Hematopoietic multipotent progenitor cell treated with erythropoietin and hydrocortisone succinate and interleukin-3 and kit ligand, for 6 days (in vitro differentiated cells): ENCODE measurements around the gene FADS2.

Experiments
- DNase-seq: peaks from one replicate; pipeline ENCODE4 v3.0.0-alpha.2; 2015

FADS2 gene

DNA sequence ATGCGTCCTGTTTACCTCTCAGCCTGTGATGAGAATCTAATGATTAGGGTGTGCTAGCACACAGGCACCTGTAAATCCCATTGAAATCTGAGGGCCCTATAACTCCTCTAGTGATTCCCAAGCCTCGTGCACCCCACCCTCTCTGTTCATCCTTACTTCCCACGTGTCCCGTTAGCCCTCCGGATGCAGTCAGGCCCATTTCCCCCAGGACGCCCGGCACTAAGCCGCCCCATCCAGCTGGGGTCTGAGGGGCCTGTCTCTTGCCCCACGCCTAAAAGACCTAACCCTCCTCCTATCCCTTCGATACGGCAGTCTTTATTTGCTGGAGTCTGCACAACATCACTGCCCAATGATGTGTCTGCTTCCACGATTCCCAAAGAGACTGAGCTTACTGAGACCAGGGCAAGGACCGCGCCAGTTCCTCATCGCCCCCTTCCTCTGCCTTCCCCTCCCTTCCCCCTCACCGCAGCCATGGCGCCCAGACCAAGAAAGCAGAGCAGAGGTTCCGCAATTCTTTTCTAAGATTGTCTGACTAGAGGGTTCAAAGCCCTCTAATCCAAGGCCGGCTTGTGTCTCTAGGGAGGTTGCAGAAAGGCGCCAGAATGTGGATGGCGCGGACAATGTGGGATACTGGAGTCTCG, 1.1 kb upstream of the FADS2 start:
- peak; percentile 76 for DNase-seq

GRCh38 chr11:61828379-61828628, 204 bp downstream of the FADS2 start:
- DNase-seq, result no peak

- DNase-seq, result peak; percentile 74
Observed at GRCh38 chr11:61828629-61829407, 718 bp downstream of the FADS2 start.

DNA sequence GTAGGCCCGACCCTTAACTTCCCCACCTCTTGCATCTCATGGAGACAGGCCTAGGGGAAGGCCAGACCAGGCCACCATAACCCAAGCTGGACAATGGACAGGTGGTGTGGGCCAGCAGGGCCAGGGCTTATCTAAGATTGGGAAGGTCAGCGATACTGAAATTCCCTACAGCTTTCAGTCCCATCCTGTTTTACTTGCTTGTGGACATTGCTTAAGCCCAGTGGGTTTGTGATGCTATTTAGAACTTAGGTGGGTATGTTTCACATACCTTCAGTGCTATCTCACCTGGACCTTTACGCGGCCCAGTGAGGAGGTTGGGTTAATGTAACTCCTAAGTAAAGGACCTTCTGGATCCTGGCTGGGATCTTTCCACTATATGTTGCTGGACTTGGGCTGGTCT, 1.7 kb downstream of the FADS2 start:
- no peak for DNase-seq

DNA sequence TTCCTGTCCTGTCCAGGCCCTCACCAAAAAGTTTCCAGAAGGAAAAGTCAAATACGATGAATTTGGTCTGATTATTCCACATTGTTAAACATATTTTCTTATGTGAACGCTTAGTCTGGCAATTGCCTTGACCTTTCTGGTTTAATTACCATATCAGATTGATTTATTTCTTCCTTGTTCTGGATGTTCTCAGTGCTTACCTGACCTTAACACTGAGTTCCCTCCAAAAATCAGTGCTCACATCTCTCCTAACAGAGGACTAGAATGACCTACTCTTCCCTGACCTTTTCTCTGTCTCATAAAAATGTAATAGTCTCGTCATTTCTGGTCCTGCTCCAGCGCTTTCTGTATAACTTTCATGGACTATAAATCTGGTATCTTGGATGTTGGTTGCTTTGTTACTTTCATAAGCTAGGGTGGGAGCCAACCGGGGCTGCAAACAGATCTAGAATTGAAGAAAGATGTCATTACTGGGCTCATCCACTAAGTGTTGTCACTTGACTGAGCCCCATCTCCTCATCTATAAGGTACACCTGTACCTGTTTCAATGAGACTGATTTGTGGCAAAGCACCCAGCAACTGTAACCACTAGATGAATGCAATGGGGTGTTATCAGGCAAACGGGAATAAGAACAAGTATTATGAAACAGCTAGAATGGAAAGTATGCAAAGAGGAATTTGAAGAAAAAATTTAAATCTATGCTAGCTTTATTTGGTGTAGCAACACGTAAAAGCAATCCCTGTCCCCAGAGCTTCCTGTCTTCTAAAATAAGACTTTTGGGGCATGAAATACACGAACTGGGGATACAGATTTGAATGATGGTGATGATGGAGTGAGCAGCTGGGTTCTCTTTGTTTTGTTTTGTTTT, 2.4 kb downstream of the FADS2 start:
- no peak for DNase-seq

- no peak for DNase-seq
Observed at GRCh38 chr11:61832207-61832606, 4.1 kb downstream of the FADS2 start.

DNA sequence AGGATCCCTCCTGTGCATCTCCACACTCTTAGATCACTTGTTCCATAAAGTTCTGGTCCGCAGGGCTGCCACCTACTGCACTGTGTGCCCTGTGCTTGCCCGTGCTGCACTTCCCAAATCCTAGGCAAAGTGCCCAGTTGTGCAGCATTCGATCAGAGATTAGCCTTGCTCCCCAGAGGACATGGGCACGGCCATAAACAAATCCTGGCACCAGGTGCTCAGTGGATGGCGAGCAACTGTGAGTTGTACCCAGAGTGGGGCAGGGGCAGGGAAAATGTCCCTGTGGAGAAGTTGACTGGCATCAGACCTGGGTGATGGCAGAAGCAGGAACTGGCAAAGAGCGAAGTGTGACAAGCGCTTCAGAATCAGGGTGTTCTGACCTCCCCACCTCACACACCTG, 4.7 kb downstream of the FADS2 start:
- peak; percentile 70 for DNase-seq

GRCh38 chr11:61833471-61833870, 5.4 kb downstream of the FADS2 start:
- DNase-seq, result peak; percentile 55

DNA sequence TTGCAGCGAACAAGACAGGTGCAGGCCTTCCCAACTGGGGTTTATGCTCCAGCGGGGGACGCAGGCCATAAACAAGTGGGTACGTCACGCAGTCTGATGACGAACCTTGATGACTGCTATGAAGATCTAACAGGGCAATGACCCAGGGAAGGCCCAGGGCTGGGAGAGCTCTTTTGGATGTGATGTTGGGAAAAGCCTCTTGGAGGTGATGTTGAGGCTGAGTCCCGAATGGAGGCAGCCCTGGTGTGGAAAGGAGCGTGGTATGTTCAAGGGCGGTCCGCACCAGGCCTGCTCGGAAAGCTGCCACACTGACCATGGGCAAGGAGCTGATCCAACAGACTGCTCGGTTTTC, 5.8 kb downstream of the FADS2 start:
- no peak for DNase-seq

DNA sequence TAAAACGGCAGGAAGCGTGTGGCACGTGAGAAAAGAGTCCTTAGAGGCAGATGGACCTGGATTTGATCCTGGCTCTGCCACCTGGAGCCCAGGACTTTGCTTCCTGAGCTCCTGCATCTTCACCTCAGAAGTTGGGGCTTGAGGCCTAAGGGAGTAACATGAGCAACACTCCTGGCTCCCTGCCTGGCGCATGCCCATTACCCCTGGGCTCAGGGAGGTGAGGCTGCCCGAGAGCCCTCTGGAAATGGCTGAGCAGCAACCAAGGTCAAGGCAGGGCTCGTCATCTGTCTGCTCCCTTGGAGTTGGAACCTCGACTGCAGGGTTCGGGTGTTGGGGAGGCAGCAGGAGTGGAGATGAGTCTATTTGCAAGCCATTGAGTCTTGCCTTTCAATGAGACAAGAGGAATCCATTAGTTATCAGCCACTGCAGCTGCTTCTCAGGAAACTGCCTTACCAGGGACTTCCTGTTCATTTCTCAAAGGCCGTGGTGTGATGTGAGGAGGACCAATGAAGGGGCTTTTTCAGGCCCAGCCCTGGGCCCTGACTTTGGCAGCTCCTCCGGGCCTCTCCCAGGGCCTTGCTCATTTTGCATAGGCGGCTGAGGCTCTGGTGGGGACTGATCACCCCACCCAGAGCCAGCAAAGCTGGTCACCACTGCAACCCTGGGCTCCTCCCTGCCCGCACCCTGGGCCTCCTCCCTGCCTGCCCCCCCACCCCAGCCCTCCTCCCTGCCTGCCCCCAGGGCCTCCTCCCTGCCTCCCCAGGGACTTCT, 6.4 kb downstream of the FADS2 start:
- peak; percentile 99 for DNase-seq

DNA sequence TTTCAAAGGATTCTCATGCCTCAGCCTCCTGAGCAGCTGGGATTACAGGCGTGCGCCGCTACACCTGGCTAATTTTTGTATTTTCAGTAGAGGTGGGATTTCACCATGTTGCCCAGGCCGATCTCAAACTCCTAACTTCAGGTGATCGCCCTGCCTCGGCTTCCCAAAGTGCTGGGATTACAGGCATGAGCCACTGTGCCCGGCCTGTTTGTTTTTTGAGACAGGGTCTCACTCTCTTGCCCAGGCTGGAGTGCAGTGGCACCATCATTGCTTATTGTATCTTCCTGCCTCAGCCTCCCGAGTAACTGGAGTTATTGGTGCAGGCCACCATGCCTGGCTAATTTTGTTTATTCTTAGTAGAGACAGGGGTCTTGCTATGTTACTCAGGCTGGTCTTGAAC, 8.1 kb downstream of the FADS2 start:
- DNase-seq, result no peak

GRCh38 chr11:61837411-61838005, 9.4 kb downstream of the FADS2 start:
- DNase-seq, result no peak

DNA sequence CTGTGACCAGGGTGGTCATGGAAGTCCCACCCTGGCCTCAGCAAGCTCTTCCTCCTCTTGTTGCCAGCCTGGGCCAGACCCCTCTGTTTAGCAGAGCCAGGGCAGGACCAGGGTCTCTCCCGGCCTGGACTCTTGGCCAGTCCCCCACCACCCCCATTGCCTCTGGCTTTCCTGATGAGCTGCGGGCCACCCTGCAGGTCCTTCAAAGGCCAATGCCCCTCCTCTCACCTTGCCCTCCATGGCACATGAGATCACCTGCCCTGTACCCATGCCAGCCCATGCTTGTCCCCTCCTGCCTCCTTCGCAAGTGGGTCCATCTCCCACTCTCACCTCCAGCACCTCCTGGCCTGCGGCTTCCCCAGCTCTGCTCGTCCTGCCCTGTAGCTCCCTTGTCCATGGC, 10.4 kb downstream of the FADS2 start:
- DNase-seq, result no peak

GRCh38 chr11:61838921-61839320, 10.8 kb downstream of the FADS2 start:
- DNase-seq, result no peak

GRCh38 chr11:61839742-61840141, 11.6 kb downstream of the FADS2 start:
- no peak for DNase-seq

DNA sequence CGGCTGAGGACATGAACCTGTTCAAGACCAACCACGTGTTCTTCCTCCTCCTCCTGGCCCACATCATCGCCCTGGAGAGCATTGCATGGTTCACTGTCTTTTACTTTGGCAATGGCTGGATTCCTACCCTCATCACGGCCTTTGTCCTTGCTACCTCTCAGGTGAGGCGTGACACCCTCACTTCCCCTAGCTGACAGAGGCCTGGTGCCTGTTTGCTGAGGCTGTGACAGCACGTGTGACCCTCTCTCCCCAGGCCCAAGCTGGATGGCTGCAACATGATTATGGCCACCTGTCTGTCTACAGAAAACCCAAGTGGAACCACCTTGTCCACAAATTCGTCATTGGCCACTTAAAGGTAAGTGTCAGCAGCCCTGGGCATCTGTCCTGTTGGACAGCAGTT, 12.3 kb downstream of the FADS2 start:
- no peak for DNase-seq

DNA sequence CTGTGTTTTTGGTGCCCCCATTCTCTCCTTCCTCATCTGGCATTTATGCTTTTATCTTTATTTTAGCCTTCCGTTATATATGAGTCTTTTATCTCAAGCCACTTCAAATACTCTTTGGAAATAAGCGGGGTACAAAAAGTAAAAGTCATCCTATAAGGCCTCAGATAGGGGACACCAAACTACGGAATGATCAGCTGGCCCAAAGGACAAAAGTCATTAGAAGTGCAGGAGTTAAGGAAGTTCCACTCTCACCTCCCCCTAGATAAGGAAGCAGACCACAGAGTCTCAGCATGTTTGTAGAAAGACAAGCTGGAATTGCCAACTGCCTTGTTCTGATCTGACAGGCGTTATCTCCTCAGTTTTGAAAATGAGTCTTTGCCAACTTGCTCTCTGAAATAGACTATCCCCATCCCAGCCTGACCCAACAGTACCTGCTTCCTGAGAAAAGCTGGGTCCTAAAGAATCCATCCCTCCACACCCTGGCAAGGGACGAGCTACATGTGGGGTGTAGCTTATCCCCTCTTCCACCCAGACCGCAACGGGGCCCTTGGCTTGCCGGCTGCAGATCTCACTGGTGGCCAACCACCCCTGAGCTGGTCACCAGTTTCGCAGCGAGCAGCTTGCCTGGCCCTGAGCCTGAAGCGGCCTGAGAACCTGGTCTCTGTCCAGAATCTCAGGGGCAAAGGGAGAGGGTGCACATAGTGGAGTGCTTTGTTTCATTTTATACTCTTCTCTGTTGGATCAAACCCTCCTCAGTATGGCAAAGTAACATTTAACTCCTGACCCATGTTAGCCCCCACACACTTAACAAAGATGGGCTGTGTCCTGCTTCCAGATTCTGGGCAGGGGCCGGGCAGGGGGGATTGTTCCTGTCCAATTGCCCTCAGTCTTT, 13.8 kb downstream of the FADS2 start:
- DNase-seq, result peak; percentile 93

DNA sequence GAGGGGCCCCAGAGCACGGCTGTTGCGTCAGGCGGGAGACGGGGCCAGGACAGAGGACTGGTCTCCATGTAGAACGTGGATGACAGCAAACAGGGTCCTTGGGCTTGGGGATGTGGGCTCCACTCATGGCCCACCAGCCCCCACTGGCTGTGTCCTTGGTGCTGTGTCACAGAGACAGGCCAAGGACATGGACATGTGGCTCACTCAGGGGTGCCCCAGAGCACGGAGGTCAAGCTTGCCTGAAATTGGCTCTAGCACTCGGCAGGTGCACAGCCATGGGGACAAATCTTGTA, 14.4 kb downstream of the FADS2 start:
- DNase-seq, result no peak

GRCh38 chr11:61844909-61845565, 16.9 kb downstream of the FADS2 start:
- DNase-seq, result no peak

DNA sequence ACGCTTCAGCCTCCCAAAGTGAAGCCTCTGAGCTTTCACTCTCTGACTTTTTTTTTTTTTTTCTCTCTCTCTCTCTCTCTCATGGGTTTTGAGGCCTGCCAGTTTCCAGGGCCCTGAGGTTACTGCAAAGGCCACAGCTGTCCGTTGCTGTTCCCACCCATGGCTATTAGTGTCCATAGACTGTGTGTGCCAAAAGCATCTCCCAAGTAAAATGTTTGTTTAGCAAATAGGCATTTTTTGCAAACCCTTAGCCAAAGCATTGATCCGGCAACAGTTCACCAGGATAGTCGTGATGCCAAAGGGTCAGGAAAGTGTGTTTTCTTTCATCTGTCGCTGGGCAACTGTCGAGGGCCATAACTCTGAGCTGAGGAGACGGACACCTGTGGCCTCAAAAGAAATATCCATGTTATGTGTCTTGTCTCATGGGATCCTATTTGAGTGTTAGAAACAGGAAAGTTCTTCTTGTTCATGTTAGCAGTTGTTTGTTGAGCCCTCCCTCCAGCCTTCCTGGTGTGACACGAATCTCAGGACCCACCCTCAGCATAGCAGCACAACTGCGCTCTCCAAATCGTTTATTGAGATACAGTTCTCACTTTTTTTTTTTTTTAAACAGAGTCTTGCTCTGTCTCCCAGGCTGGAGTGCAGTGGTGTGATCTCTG, 18.4 kb downstream of the FADS2 start:
- DNase-seq, result no peak
